HepG2 (cell line): Measurements from ENCODE around the gene NSUN6. TPM values are rescaled to one million over a fixed set of nuclear protein-coding genes. Genes with fewer than 3 reads are reported as not detected.

Experiments used
- ATF6 ChIP-seq: sonication (generic); formaldehyde crosslinking; conservative IDR thresholded peaks from 2 replicates; pipeline ENCODE4 v1.4.0; 2020; ENCODE audit warnings: missing genetic modification reagents
- ATF7-NPFF ChIP-seq: sonication (generic); formaldehyde crosslinking; IDR thresholded peaks from 2 replicates; pipeline ENCODE4 v1.8.1; 2023; ENCODE audit warnings: mild to moderate bottlenecking, low read depth, missing genetic modification reagents, moderate library complexity
- CBX1 ChIP-seq: IDR thresholded peaks from one replicate; pipeline ENCODE4 v1.6.1; 2016; ENCODE audit warnings: antibody characterized with exemption, low read depth
- E2F5 ChIP-seq: sonication (generic); formaldehyde crosslinking; conservative IDR thresholded peaks from 2 replicates; pipeline ENCODE4 v1.4.0; 2020; ENCODE audit warnings: missing genetic modification reagents
- ELF4 ChIP-seq: sonication (generic); formaldehyde crosslinking; IDR thresholded peaks from 2 replicates; pipeline ENCODE4 v1.5.0; 2020; ENCODE audit warnings: missing genetic modification reagents, mild to moderate bottlenecking, moderate library complexity, borderline replicate concordance
- HBP1 ChIP-seq: IDR thresholded peaks from 2 replicates; pipeline ENCODE4 v1.6.1; 2016; ENCODE audit warnings: low read depth, control low read depth
- HOXD1 ChIP-seq: sonication (generic); formaldehyde crosslinking; IDR thresholded peaks from 2 replicates; pipeline ENCODE4 v1.5.0; 2020; ENCODE audit warnings: missing genetic modification reagents
- MXD4 ChIP-seq: IDR thresholded peaks from 2 replicates; pipeline ENCODE4 v1.6.1; 2016; ENCODE audit warnings: mild to moderate bottlenecking, missing biosample characterization, missing genetic modification reagents
- PLSCR1 ChIP-seq: sonication (generic); formaldehyde crosslinking; IDR thresholded peaks from 2 replicates; pipeline ENCODE4 v1.5.0; 2020; ENCODE audit warnings: missing genetic modification reagents, mild to moderate bottlenecking, borderline replicate concordance
- TBL1XR1 ChIP-seq: fragments of 150-350 bp; IDR thresholded peaks from 2 replicates; pipeline ENCODE4 v1.6.1; 2014; ENCODE audit warnings: borderline replicate concordance, low read length; ENCODE audit not compliant: partially characterized antibody
- TCF12 ChIP-seq, 2 experiments: fragments of 450-650 bp in 1 of 2; sonication (generic) in 1 of 2; formaldehyde crosslinking in 1 of 2; IDR thresholded peaks; 2 replicates each; pipeline versions ENCODE4 v1.6.1 to v1.8.0; 2017 to 2022; ENCODE audit warnings: antibody characterized with exemption in 1 of 2, mild to moderate bottlenecking in 1 of 2, missing genetic modification reagents in 1 of 2, moderate library complexity in 1 of 2
- UBTF ChIP-seq: sonication (generic); formaldehyde crosslinking; IDR thresholded peaks from 2 replicates; pipeline ENCODE4 v1.4.0; 2020; ENCODE audit warnings: mild to moderate bottlenecking, missing genetic modification reagents
- XRCC5 ChIP-seq: fragments of 200-400 bp; formaldehyde crosslinking; optimal IDR thresholded peaks from 2 replicates; pipeline ENCODE3; 2017; ENCODE audit warnings: mild to moderate bottlenecking, low read length
- ZBTB14 ChIP-seq: sonication (generic); formaldehyde crosslinking; IDR thresholded peaks from 2 replicates; pipeline ENCODE4 v1.4.0; 2020; ENCODE audit warnings: missing genetic modification reagents
- ZBTB37 ChIP-seq: sonication (generic); formaldehyde crosslinking; IDR thresholded peaks from 2 replicates; pipeline ENCODE4 v1.4.0; 2020; ENCODE audit warnings: mild to moderate bottlenecking, missing genetic modification reagents
- ZNF3 ChIP-seq: IDR thresholded peaks from 2 replicates; pipeline ENCODE4 v1.7.0; 2017; ENCODE audit warnings: inconsistent platforms
- ZNF652 ChIP-seq: IDR thresholded peaks from 2 replicates; pipeline ENCODE4 v1.6.1; 2016; ENCODE audit warnings: low read depth, borderline replicate concordance
- ZNF746 ChIP-seq: sonication (generic); formaldehyde crosslinking; IDR thresholded peaks from 2 replicates; pipeline ENCODE4 v1.8.0; 2022; ENCODE audit warnings: mild to moderate bottlenecking, missing genetic modification reagents
- polyA plus RNA-seq, 8 experiments: library from polyadenylated mRNA; depleted of rRNA in 3 of 8; stranded (reverse) in 7 of 8; unstranded in 1 of 8; fragments of >200 nt; fragmentation: Illumina TruSeq in 4 of 8; extraction: Trizol in 4 of 8; gene quantifications; 2 replicates each; pipeline versions ENCODE4 v1.2.1 to v1.2.3, GENCODE V29; 2011 to 2016; ENCODE audit warnings: low read depth in 4 of 8, missing spikeins in 1 of 8, mixed read lengths in 1 of 8; ENCODE audit not compliant: insufficient read depth in 1 of 8
- total RNA-seq, 5 experiments: library from RNA; depleted of rRNA; stranded (reverse); fragments of >200 nt; fragmentation: Illumina TruSeq; extraction: Trizol; gene quantifications; 2 replicates each; pipeline ENCODE4 v1.2.3, GENCODE V29; 2016; ENCODE audit warnings: low read depth in 1 of 5

Gene NSUN6
- total and polyA plus RNA-seq, 2 of the 13 experiments (the other 11 are each of a cell fraction or from before 2014, with no cell fraction given) = 17.2 to 19.3 TPM

- TF ChIP-seq UBTF (peak; percentile 82), E2F5 (CRISPR knock-in tag) (no peak), ZBTB14 (no peak), ZNF746 (CRISPR knock-in tag) (no peak), TCF12 (IDR thresholded peaks at IDR 0.05) (no peak), TCF12 (CRISPR knock-in tag; IDR thresholded peaks at IDR 0.05) (no peak), ZNF3 (CRISPR knock-in tag) (no peak), XRCC5 (peak; percentile 43), ATF6 (CRISPR knock-in tag) (no peak), ZNF652 (CRISPR knock-in tag) (no peak), ZBTB37 (CRISPR knock-in tag) (no peak), PLSCR1 (CRISPR knock-in tag) (no peak), TBL1XR1 (peak; percentile 40), HBP1 (peak; percentile 78; the same call in 1 of the 2 replicates), ATF7-NPFF (CRISPR knock-in tag) (peak; percentile 33; the same call in 1 of the 2 replicates), MXD4 (CRISPR knock-in tag) (no peak), HOXD1 (CRISPR knock-in tag) (0 out of 2 replicates have a peak, but pooled peaks have one; percentile 51), ELF4 (CRISPR knock-in tag) (peak; percentile 69; the same call in 1 of the 2 replicates), CBX1 (peak; percentile 51)
Observed at GRCh38 chr10:18659125-18659818, 7.9 kb upstream of the NSUN6 start, which contains the start of gene ARL5B (continued).
